Stimulated activated CD8-positive, alpha-beta memory T cell treated with anti-CD3 and anti-CD28 coated beads, Interleukin-4, amount 100 ng/mL, for 1 hour (primary cell): ENCODE results near the gene PASK.

ENCODE experiments used
- DNase-seq, 2 donors: peaks; one replicate each; pipeline ENCODE4 v3.0.0-alpha.2; 2020; ENCODE audit warnings: low read depth in 2 of 2, low spot score in 1 of 2

Gene PASK

GRCh38 chr2:241180495-241180894 is 31.2 kb upstream of the PASK start:
- no peak for DNase-seq

DNA sequence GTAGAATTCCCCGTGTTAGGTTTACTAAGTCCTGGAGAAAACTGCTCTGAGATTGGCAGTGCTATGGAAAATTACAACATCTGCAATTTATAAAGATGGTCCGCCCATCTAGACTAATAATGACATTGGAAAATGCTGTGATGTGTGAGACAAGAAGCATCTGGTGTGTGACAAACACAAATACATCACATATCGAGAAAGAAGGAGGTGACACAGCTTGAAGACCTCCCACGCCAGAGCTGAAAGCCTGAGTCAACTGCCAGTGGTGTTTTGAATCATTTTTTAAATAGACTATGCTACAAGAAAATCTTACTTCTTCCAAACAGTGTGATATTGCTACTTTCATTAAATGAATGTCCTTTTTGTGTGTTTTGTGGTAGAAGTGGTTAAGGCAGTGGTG is 30.6 kb upstream of the PASK start:
- no peak for DNase-seq

DNA sequence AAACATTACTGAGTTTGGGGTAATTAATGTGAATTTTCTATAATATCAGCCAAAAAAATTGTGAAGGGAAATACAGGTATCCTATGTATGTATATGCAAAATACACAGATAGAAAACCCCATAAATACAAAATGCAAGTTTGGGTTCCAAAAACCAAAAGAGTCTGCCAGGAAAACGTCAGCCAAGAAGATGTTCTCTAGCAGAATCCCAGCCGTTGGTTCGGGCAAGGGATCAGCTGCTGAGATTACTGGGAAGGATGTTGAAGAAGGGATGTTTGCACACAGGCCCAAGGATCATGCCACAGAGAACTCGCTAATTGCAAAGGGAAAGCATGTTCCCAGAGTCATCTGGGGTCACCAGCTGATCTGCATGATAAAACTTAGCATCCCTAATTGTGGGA is 29.7 kb upstream of the PASK start:
- no peak for DNase-seq

DNA sequence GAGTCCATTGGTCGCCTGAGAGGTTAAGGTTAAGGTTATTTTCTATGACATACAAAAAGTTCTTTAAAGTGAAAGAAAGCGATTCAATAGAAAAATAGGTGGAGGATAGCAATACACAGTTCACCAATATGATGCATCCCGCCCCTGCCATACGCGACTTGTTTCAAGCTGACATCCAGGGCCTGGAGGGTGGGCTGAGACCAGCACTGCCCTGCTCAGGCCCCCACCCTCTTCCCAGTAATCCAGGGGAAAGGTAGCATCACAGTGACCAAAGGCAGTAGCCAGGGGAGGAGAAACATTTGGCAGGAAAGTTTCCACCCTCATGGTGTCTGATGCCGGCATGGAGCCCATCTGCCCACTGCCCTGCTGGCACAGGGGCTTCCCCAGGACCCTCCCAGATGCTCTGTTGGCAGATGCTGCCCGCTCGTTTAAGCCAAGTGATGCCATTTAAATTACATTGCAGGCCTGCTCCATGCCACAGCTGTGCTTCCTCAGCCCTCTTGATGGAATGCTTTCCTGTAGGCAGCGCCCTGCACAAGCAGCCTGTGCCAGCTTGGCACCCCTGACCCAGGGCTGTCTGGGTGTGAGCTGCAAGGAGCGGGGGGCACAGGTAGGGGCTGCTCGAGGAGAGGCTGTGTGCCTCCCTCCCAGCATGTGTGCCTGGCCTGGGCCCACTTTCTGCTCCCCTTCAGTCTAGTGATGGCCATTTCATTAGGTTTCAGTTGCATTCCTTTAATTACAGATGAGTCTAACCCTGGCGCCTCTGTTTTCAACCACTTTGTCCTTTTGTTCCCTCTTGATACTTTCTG is 28.5 kb upstream of the PASK start:
- DNase-seq: no peak

GRCh38 chr2:241173557-241173956 is 24.3 kb upstream of the PASK start:
- no peak for DNase-seq

- no peak for DNase-seq
These were observed 19.1 kb upstream of the PASK start for GRCh38 chr2:241168366-241168765.

GRCh38 chr2:241163601-241164118 is 14.4 kb upstream of the PASK start:
- no peak for DNase-seq

GRCh38 chr2:241161646-241162281 is 12.5 kb upstream of the PASK start:
- DNase-seq: no peak

GRCh38 chr2:241160318-241160717 is 11.0 kb upstream of the PASK start:
- no peak for DNase-seq

- no peak for DNase-seq
These were observed 9.8 kb upstream of the PASK start for GRCh38 chr2:241159116-241159515.

GRCh38 chr2:241158546-241158900 is 9.3 kb upstream of the PASK start:
- no peak for DNase-seq

DNA sequence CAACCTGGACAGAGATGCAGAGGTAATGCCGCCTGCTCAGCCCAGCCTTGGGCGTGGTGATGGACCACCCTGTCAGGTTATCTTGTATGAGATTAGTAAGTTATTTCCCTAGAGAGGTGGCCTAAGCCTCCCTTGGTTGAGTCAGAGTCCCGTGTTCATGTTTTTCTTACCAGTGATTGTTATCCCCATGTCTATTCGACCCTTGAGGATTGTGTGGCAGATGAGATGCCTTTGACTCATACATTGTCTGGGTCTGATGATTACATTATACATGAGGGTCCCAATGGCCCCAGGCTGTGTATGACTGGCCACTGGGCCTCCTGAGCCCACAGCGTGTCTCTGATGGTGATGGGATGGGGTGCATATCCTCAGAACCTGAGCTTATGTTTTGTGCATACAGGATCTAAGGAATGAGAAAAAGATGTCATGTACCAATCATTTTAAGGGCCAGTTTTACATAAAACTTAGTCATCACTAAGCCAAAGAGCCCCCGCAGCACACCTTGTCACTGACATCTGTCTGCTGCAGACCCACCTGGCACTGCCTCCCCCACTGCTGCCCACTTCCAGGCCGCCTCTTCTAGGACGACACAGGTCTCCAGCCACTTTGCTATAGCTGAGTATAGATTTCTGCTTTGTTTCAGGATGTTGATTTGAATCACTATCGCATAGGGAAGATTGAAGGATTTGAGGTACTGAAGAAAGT is 8.7 kb upstream of the PASK start:
- no peak for DNase-seq

GRCh38 chr2:241156971-241157441 is 7.7 kb upstream of the PASK start:
- DNase-seq: no peak

- DNase-seq: no peak
These were observed 6.7 kb upstream of the PASK start for GRCh38 chr2:241155936-241156335.

GRCh38 chr2:241154915-241155314 is 5.6 kb upstream of the PASK start:
- DNase-seq: no peak

GRCh38 chr2:241153616-241154015 is 4.3 kb upstream of the PASK start:
- DNase-seq: no peak

DNA sequence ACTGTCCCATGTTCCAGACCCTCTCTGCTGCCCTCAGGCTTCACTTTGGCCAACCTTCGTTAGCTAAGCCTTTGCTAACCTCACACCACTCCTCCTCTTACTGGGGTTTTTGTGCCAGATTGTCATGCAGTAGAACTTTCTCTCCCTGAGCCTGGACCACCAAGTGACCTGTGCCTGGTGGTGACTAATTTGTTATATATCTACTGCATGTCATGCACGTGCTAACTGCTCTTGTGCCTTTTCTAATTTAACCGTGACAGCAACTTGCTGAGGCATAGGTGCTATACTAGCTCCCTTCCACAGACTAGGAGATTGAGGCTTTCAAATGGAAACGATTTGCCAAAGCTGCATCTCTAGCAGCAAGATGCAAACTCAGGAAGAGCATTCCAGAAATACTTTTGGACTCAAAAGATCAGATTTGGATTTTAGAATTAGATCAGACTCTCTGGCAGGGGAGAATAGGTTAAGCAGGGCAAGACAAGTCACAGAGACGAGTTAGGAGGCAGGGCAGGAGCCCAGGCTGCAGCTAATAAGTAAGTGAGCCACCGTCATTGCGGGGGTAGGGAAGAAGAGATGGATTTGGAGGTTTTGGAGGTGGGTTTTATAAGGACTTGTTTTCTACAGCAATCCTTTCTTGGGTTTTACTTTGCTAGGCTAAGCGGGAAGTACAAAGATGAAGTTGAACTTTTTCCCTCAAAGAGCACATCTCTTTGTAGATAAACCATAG is 2.8 kb upstream of the PASK start:
- DNase-seq: no peak

DNA sequence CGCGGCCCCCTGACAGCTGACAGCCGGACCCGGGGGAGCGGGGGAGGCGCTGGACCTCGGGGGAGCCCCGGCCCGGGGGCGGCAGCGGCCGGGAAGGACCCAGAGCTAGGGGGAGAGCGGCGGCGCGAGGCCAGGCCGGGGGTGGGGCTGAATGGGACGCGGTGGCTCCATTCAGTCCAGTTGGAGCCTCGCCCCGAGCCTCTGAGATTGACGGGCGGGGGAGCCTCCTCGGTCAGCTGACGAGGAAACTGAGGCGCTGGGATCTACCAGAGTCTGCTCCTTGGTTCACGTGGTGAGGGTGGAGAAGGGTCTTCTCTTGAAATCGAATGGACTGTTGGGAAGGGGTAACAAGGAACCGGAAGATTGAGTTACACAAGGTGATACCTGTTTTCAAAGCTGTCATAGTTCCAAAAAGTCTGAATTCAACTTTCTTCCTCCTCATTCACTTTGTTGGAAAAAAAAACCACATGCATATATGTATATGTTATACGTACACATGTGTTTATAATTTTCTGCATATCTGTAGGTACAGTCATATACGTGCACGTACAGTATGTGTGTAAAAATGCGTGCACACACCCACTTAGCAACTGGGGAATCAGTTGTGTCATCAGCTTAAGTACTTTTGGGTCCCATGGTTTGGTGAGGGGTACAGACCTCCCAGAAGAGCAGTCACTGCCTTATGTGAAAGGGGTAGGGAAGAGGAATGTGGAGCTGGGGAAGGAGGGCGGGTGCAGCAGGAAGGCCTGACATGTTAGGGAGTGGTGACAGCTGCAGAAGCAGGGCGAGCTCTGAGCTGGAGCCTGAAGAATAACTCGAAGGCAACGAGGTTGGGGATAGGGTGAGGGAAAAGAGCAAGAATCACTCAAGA is 1.6 kb upstream of the PASK start:
- no peak for DNase-seq

DNA sequence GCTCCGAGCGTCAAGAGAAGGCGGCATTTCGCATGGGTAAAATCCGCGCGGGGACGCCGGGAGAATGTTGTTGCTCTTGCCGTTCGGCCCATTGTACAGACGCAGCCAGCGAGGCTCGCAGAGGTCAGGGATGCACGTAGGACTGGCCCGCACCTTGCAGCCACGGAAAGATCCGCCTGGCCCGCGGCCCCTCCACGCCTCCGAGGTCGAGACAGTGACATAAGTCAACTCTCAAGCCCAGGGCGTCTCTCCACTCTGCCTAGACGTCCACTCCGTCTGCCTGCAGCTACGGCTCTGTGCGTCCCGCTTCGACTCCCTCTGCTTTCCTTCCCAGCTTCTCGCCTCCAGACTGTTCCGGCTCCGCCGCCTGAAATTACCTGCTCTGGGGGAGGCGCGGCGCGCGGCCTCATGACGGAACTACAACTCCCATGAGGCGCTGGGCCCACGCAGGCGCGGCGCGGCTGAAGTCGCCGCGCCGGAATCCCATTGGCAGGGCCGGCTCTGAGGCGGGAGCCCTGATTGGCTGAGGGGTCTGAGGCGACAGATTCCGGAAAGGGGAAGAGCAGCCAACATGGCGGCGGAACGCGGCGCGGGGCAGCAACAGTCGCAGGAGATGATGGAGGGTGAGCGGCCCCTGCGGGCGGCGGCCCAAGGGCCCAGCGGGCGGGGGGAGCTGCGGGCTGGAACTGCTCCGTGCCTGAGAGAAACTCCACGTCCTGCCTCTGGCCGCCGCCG is 820 bp upstream of the PASK start, which contains the start of gene PPP1R7:
Gene PPP1R7 (plus strand): TSS at position 543 of the 735 bp plus-strand sequence. CDS start 29 bp downstream, at position 572.
- DNase-seq: peak; percentile 75 to 90

- DNase-seq: no peak
These were observed 328 bp upstream of the PASK start for GRCh38 chr2:241149675-241149924.
